ENCODE measurements around the gene GSK3B.
"Not testable (repeated sequence)": the region's sequence is repeated elsewhere in the genome, so short reads cannot be mapped to it uniquely, and the experiment has no call there.

Gene GSK3B

DNA sequence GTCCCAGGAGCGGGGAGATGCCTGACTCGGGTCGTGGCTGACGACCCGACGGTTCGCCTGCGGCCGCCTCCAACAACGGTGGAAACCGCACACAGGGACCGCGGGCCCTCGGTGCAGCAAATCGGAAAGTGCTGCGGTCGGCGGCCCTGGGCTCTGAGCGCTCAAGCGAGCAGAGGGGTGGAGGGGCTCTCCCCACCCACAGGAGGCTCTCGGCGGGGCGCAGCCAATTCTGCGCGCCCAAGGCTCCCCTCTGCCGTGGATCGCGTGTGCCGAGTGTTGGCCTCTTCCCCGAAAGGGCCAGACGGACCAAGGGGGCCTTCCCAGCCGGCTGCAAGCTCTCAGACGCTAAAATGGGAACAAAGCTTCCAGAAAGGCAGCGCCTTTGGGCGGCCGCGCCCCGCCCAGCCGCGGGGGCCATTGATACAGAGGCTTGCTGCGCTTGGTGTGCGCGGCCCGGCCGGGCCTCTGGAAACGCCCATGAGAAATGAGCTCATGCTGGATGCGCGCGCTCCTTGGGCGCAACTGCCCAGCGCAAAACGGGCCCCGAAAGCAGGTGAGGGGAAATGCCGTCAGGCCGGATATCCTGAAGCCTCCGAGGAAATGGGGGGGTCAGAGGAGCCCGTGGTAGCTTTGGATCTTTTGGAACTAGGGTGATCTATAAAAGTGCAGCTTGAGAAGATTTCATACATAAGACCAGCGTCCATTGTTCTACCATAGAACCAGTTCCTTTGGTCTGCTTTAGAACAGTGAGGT lies 1.2 kb upstream of the GSK3B start:
- peak; percentile 64 to 97 (median 81) for DNase-seq

DNA sequence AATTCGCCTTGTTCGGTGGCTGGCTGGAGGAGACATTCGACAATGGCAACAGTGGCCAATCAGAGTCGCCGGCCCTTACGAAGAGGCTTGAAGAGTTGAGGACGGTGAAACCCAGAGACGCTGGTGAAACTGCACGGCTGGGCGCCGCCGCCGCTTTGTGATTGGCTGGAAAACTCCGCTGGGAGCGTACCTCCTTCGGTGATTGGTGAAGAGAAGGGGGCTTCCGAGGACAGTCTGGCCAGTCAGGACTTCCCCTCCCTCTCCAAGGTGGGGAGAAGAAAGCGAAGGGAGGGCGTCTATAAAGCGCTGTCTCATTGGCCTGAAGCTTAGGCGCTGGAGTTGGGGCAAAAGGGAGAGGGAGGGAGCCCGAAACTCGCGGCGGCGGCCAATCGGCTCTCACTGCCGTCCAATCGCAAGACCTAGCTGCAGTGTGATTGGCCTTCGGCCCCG lies 554 bp upstream of the GSK3B start:
- DNase-seq, result peak; percentile 89 to 100 (median 99)

DNA sequence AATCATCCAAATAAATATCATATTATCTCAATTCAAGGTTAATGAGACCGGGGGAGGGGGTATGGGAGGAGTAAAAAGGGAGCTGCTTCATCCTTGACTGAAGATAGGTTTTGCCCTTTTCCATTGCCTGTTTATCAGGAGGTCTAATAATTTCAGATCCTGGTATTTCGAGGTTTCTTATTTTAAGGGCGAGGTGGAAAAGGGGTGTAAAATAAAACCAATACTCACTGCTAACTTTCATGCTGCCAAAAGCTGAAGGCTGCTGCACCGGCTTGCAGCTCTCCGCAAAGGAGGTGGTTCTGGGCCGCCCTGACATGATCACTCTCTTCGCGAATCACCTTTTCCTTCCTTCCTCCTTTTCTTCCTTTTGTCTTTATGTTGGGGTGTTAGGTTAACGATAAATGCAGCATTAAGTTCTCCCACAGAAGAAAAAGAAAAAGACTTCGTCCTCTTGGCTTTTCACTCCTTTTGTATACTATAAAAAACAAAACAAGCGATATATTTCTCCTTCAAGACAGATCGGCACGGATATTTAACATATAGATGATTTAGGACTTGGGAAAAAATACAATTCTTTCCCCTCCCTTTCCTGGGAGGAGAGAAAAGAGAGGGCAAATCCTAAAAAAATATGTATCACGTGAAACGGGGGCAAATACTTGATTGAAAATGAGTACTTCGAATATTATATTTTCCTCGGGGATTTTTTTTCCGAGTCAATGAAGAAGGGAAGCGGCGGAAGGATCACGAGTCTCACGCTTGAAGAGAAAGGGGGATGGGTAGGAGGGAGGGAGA lies 932 bp downstream of the GSK3B start:
- peak in 3 of 5 experiments; percentile 22 to 49 (median 22) for DNase-seq

DNA sequence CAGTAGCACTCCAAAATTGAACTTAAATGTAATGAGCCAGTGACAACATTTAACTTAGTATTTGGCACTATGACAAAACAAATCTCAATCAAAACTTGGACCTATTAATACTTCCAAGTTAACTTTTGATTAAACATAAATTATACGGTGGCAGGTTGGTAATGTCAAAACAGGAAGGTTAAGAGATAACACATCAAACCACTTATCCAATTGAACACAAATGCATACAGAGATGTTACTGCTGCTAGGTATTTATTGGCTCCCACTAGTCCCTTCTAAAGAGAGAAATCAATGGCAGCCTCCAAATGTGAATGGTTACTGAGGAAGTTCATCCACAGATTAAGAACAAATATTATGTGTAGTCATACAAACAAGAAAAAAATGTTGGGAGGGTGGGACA lies 1.8 kb downstream of the GSK3B start:
- DNase-seq, result peak in 1 of 5 experiments; percentile 26

DNA sequence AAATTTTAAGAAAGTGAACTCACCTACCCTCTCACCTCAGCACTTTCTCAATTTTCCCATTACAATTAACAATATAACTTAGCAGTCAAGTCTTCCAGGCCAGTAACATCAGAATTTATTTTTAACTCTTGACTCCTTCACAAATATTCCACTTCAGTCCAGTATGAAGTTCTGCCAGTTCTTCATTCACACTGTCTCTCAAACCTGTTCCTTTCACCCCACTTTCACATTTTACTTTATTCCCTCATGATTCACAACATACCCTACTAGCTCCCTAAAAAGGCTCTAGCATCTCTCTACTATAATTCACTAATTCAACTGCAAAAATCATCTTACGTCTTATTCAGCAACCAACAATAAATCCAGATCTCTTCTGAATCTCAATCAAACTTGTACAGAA lies 3.8 kb downstream of the GSK3B start:
- DNase-seq, result no peak

DNA sequence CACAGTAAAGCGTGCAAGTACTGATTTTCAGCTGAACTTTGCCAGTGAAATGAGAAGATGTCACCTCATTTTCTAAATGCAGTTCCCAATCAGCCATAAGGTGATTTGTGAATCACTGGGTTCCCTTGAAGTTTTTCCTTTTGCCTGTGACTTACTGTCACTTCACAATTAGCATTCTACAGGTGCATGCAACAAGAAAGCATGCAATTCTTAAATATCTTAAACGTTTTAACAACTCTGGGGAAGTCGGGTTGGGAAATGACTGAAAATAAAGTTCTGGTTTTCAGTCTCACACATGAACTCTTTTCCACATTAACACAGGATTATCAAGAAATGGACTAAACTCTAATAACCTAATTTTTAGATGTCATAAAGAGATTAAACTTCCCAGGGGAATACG lies 5.2 kb downstream of the GSK3B start:
- DNase-seq, result no peak

DNA sequence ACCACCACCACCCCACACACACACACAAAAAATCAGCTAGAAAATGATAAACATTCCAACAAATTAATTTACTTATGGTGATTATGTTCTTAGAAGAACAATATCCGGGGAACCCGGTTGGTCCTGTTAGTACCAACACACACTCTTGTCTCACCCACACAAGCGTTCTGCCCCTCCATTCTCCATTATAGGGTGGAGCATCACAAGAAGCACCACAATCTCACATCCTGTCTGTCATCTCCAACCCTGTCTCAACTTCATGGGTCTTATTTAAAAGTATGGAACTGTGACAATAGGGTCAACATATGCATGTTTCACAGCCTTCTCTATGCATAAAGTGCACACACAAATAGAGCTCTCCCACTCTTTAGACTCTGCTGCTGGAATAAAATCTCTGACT lies 5.6 kb downstream of the GSK3B start:
- DNase-seq, result peak in 1 of 5 experiments; percentile 17

DNA sequence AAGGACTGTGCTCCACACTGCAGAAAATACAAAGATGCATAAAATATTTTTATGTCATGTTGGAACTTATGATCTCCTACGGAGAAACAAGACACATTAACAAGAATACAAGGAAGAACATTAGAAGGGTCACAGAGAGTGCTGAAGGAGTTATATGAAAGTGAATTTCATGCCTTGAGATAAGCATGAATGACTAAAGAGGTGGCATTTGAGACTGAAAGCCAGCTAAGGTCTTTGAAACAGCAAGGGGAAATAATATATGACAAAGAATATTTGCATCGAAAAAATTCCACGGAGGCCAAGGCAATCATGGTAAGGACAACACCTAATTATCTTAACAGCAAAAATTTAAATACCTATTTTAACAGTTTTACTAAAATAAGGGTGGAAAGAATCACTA lies 12.5 kb downstream of the GSK3B start:
- no peak for DNase-seq

DNA sequence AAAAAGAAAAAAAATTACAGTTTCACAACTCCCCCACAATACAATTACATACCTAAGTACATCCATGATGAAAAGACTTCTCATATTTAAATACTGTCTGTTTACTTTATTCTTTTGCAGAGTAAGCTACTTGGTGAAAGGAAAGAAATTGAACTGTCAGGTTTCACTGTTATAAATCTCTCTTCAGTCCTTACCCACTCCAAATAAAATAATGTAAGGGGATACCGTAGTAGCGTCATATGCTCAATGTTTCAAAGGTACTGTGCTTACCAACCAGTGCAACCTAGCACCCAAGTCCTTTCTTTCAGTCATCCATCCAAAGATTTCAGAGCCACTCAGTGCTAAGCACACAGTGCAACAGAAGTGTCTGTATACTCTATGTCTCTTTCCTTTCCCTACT lies 13.4 kb downstream of the GSK3B start:
- no peak for DNase-seq

DNA sequence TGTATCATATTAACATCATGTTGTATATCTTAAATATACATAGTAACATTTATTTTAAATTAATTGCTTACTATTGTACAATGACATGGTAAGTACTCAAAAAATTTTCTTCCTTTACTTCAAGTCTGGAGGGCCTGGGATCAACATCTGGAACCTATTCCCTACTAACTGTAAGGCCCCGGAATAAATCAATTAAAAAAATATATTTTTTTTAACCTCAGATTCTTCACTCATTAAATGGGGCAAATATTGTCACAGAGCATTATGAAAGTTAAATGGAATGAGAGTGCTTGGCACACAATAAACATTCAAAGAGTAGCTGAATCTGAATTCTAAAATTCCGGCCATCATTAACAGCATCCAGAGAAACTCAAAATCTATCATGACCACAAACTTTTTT lies 16.5 kb downstream of the GSK3B start:
- no peak for DNase-seq

DNA sequence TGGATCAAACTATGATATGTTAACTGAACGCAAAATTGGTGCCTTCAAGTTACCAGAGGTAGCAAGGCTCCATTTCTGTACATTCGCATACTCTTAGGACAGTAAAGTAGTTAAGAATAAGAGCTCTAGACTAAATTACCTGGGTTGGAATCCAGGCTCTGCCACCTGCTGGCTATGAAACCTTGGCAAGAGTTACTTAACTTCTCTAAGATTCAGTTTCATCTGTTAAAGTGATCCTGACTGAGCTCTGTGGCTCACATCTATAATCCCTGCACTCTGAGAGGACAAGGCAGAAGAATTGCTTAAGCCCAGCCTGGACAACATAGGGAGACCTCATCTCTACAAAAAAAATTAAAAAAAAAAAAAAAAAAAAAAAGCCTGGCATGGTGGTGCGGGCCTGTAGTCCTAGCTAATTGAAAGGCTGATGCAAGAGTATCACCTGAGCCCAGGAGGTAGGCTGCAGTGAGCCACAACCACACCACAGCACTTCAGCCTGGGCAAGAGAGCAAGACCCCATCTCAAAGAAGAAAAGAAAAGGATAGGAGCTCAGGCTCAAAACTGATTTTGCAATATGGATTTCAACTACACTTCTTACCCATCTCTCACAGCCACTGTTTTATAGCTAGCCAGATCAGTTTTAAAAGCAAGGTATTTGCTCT lies 21.3 kb downstream of the GSK3B start:
- no peak for DNase-seq

DNA sequence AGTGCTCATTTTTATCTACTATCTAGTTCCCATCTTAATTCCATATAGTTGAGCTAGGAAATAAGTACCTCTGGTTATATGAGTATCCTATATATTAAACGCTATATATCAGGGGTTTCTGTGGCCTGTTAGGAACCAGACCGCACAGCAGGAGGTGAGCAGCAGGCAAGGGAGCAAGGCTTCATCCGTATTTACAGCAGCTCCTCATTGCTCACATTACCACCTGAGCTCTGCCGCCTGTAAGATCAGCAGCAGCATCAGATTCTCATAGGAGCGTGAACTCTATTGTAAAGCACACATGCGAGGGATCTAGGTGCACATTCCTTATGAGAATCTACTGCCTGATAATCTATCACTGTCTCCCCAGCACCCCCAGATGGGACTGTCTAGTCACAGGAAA lies 23.0 kb downstream of the GSK3B start:
- DNase-seq, result no peak

DNA sequence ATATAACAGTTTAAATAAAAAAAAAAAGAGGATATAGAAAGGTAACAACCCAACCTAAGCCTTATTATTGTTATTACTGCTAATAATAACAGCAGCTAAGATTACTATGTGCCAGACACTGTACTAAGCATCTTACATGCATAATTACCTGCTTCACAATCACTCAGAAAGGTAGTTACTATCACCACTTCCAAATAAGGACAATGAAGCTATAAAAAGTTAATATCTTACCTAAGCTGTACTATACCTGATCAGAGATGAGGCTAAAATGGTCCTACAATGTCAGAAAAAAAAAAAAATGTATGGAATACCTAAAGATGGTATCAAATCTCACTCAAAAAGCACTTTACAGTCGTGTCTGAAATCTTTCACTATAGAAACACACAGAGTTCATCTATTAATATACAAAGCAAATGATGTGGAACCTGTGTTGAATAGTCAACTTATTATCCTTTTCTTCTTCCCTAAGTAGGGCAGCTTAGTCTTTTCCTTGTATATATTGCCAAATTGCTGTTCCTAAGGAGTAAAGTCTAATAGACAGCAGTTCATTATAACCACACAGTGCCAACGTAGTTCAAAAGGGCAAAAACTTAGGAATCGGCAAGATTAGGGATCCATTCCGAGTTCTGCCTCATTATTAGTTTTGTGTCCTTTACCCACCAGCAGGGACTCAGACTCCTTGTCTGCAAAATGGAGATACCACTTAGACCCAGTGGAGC lies 23.8 kb downstream of the GSK3B start:
- no peak for DNase-seq

DNA sequence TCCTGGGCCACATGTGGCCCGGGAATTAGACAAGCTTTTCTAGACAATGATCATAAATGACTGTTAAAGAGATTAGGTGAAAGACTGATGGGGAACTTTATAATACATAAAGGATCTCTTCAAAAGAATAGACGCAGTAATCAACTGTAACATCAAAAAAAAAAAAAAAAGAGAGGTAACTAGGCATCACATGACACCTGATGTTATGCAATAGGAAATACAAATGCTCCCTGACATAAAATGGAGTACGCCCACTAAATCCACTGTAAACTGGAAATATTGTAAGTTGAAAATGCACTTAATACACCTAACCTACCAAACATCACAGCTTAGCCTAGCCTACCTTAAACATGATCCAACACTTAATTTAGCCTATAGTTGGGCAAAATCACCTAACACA lies 27.2 kb downstream of the GSK3B start:
- no peak for DNase-seq

DNA sequence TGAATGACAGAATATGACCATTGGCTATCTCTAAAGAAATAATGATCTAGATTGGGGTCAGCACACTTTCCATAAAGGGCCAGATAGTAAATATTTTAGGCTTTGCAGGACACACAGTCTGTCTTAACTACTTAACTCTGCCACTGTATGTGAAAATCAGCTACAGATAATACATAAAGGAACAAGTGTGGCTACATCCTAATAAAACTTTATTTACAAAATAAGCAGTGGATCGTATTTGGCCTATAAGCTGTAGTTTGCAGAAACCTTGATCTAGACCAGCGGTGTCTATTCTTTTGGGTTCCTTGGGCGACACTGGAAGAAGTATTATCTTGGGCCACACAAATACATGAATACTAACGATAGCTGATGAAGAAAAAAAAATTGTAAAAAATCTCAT lies 27.6 kb downstream of the GSK3B start:
- no peak for DNase-seq

DNA sequence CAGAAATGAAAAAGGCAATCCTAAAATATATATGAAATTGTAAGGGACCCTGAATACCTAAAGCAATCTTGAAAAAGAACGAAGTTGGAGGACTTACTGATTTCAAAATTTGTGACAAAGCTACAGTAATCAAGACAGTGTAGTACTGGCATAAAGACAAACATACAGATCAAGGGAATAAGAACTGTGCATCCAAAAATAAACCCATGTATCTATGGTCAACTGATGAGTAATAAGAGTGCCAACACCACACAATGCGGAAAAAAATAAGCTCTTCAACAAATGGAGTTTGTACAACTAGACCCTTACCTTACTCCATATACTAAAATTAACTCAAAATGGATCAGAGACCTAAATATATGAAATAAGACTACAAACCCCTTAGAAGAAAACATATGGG lies 29.6 kb downstream of the GSK3B start:
- no peak for DNase-seq

DNA sequence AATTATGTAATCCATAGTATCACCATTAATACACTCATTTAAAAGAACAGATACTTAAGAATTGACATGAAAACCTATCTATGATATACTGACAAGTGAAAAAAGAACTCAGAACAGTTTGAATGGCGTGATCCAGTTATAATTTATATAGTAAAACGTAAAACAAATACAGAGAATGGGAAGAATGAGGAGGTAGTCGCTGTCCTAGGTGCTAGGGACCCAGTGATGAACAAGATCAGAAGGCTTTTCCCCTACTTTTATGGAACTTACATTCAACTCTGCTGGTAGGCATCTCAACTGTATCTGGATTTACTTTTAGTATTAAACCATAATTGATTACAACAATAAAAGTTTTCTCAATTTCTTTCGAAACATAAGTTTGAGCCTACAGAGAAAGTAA lies 31.8 kb downstream of the GSK3B start:
- no peak for DNase-seq

DNA sequence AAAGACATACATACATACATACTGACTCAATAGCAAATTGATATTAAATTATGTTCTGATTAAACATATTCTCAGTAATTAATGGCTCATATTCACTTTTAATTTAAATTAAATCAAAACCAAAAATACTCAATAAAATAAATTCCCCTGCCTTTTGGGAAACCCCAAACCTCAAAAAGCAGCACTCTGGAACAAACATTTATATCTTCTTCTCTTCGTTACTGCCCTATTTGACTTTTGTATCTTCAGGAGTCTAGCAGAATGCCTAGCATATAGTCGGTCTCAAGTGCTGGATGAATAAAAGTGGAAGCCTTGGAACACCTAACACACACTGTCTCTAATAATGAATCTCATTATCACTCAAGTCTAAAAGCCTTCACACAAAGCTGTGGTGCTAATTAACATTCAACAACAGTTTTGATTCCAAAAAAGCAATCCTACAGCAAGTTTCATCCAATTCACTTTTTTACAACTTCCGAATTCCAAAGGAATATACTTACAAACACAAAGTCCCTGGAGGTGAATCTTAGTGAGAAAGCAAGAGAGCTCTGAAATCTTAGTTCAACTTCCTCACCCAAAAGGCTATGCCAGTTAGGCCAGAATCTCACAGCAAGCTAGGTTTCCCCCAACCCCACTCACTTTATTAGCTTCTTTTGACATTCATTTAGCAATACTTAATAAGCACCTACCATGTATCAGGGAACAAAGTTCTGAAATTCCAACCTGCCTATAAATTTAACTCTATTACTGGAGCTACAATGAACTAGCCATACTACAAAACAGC lies 35.0 kb downstream of the GSK3B start:
- DNase-seq, result no peak

DNA sequence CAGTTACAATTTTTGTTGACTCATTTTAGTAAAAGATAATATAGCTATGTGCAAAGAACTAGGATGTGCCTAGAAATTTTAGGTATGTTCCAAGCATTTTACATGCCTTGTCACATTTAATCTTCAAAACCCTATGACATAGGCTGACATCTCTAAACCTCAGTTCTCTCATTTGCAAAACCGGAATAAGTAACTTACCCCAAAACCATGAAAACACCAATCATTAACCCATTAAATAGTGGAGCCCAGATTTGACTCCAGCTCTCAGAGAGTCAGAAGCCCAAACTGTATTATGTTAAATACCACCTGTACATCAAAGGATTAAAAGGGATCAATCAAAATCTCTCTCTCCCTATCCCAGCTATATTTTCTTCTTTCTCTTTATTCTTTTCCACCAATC lies 36.6 kb downstream of the GSK3B start:
- DNase-seq, result no peak

DNA sequence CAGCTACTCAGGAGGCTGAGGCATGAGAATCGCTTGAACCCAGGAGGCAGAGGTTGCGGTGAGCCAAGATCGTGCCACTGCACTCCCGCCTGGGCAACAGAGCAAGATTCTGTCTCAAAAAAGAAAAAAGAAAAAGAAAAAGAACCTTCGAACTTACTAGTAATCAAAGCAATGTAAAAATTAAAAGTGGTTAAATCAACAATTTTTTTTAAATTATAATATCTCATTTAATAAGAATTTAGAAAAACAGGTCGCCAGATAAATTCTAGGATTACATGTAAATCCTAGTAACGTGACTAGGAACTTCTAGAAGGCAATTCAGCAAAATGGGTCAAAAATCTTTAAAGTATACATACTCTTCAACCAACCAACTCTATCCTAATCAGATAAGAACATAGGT lies 37.2 kb downstream of the GSK3B start:
- no peak for DNase-seq

DNA sequence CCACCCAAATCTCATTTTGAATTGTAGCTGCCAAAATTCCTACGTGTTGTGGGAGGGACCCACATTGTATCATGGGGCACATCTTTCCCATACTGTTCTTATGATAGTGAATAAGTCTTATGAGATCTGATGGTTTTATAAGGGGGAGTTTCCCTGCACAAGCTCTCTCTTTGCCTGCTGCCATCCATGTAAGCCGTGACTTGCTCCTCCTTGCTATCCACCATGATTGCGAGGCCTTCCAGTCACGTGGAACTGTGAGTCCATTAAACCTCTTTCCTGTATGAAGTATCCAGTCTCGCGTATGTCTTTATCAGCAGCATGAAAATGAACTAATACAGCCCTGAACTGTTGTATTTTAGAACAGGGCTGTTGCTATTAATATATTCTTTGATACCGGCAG lies 40.6 kb downstream of the GSK3B start:
- DNase-seq, result not testable (repeated sequence)

DNA sequence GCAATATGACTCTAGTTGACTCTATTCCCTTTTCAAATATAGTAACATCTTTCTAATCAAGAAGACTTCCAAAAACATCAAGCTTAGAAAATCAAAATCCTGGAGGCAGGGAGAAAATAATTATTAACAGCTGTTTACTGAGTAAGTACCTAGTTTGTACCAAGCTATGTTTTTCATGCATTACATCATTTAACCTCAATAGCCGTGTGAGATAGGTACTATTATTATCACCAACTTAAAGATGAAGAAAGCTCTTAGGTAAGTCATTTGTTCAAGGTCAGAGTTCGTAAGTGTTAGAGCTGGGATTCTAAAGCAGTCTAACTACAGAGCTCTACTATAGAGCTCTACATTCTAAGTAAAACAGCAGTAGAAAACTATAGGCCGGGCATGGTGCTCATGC lies 41.6 kb downstream of the GSK3B start:
- DNase-seq, result no peak

All from T-helper 2 cell (primary cell).